GM10847 (cell line): ENCODE data around the gene TRIM54.

Source experiments
- POLR2A ChIP-seq: IDR thresholded peaks from 2 replicates; pipeline ENCODE4 v1.6.1; 2011; ENCODE audit not compliant: insufficient read length; ENCODE audit errors: extremely low read depth

Gene TRIM54

GRCh38 chr2:27298391-27299080 lies 16.3 kb downstream of the TRIM54 start:
- TF ChIP-seq POLR2A: no peak

- TF ChIP-seq POLR2A: no peak
Measured at GRCh38 chr2:27303093-27304025, 21.1 kb downstream of the TRIM54 start.

GRCh38 chr2:27304488-27305240 lies 22.4 kb downstream of the TRIM54 start:
- no peak for TF ChIP-seq POLR2A

DNA sequence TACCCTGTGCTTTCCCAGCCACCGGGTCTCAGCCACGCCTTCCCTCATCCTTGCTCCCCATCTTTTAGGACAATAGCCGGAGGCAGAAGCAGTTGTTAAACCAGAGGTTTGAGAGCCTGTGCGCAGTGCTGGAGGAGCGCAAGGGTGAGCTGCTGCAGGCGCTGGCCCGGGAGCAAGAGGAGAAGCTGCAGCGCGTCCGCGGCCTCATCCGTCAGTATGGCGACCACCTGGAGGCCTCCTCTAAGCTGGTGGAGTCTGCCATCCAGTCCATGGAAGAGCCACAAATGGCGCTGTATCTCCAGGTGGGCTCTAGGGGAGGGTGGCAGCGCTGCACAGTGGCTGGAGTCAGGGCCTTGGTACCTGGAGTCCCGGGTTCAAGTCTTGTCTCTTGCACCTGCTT lies 23.3 kb downstream of the TRIM54 start:
- no peak for TF ChIP-seq POLR2A

GRCh38 chr2:27306136-27306535 lies 23.9 kb downstream of the TRIM54 start:
- TF ChIP-seq POLR2A: no peak

- no peak for TF ChIP-seq POLR2A
Measured at GRCh38 chr2:27306573-27307286, 24.5 kb downstream of the TRIM54 start.

DNA sequence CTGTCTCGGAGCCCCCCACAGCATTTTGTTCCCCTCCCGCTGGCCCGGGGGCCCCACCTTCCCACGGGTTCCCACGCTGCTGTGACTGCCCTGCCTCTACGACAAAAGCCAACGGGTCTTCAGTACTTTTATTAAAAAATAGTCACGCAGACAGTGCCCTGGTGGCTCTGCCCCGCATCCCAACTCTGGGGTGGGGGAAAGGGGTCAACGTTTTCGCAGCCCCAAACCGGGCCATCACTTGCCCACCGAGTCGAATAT lies 25.0 kb downstream of the TRIM54 start:
- TF ChIP-seq POLR2A: no peak

DNA sequence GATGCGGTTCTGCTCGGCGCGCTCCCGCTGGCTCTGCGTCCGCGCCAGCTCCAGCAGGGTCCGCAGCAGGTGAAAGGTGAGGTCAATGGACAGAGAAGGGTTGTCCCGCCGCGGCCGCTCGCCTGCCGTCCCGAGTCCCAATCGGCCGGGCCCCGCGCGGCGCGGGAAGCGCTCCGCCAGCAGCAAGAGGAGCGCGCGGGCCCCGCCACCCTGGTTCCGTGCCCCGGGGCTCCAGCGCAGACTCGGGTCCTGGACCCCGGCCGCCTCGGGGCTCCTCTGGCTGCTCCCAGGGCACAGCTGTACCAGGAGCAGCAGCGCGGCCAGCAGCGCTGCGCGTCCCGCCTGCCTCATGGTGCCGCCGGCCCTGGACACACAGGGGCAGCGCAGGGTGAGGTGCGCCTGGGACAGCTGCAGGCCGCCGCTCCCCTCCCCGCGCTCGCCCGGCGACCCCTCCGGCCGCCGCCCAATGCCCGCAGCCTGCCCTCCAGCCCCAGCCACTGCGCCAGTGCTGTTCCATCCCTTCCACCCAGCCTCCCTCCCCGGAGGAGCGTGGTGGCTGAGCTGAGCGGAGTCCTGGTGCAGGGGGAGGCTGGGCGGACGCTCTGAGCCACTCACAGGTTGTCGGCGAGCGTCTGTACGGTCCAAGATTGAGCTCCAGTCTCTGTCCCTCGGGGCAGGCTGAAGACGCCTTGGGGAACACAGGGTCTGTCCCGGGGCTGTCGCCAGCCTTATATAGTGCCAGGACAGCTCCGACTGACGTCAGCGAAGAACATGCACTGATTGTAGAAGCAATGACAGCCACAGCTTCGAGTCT lies 25.5 kb downstream of the TRIM54 start:
- no peak for TF ChIP-seq POLR2A

DNA sequence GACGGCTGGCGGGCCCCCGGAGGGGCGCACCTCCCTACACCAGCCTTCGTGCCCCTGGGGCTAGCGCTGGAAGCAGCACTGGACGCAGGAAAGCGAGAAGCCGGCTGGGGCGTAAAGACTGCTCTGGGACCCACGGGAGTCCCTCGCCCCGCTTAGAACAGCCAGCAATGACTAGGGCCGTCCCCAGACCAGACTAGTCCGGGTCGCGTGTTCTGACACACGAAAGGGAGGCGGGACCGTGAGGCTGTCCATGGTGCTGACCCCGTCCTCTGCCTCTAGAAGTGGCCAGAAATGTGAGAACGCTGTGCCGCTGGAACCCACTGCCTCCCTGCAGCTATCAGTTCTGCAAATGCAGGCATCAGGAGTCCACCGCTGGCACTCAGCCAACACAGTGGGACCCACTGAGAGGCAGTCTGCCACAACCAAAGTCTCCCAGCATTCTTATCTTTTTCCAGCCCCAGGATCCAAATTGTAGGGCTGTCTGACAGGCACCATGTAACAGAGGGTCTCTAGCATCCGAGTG lies 26.2 kb downstream of the TRIM54 start, which contains the start of gene UCN:
Gene UCN (minus strand): TSS at position 87 of the 523 bp plus-strand sequence. CDS start 550 bp downstream, outside the sequence.
- TF ChIP-seq POLR2A: no peak

DNA sequence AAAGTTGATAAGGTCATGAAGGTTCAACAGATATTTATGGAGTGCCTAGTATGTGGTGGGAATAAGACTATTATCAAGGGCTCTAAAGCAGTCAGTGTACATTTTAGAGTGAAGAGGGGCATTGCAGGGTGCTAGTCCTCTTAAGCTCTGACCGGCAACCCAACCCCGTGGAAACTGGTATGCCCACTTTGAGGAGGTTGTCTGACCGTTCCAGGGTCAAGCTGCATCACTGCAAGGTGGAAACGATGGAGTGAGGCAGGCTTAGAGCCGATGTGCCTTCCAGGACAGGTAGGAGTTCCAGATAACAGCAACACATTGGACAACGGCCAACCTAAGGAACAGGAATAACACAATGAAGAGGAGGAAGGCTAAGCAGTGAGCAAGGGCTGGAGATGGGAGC lies 27.4 kb downstream of the TRIM54 start:
- TF ChIP-seq POLR2A: no peak

GRCh38 chr2:27312152-27312551 lies 29.9 kb downstream of the TRIM54 start:
- no peak for TF ChIP-seq POLR2A

DNA sequence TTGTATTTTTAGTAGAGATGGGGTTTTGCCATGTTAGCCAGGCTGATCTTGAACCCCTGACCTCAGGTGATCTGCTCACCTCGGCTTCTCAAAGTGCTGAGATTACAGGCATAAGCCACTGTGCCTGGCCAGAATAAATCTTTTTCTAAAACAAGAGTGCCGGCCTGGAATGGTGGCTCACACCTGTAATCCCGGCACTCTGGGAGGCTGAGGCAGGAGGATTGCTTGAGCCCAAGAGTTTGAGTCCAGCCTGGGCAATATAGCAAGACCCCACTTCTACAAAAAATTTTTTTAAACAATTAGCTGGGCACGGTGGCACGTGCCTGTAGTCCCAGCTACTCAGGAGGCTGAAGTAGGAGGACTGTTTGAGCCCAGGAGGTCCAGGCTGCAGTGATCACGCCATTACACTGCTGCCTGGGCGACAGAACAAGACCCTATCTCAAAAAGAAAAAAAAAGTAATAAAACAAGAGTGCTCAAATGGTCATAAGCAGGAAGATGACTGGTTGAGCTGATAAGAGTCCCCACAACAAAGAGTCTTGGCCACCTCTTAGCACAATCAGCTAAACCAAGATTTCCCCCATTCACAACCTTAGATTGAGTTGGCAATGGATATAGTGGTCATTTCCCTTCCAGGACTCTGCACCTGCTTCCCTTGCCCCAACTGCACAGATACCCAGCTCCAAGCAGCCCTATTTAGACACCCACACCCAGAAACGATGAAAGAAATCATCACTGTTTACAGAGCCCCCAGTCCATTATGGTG lies 31.8 kb downstream of the TRIM54 start:
- TF ChIP-seq POLR2A: no peak

DNA sequence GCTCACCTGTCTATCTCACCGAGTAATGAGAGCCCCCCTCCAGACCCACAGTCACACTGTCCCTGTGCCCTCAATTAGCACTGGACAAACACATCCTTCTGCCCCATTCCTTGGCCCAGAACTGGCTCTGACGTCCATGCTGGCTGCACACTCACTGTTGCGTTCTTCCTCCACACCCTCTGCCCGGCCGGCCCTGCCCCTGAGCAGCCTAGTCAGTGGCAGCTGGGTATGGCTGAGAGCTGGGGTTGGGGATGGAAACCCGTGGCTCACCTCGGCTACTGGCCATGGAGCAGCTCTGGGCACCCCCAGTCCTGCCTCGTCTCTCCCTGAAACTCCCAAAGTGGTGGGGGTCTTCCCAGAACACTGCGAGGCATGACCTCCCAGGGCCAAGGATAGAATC lies 32.5 kb downstream of the TRIM54 start:
- no peak for TF ChIP-seq POLR2A
